ENCODE measurements around the gene PLXDC2.

DNA sequence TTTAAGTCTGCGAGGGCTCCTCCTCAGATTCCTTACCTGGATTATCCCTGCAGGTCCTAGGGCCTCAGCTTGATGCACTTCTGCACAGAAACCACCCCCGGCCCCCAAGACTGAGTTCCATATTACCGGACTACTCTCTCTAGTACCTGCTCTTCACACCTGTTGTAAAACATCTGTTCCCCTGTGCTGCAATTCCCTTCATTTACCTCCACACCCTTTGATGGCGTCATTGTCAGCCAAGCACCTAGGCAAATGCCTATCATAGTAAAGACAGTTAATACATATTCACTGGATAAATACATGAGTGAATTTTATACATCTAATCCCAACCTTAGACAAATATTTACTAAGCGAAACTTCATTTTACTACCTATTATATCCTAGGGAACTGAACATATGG lies 275.5 kb downstream of the PLXDC2 start:
- TF ChIP-seq POLR2A (IDR thresholded peaks at IDR 0.05; ENCODE audit: low read depth, low read length) = no peak
- no peak for TF ChIP-seq POLR2AphosphoS5 (IDR thresholded peaks at IDR 0.05; ENCODE audit: low read depth, low read length)
- no peak for TF ChIP-seq TAF1 (IDR thresholded peaks at IDR 0.05; ENCODE audit: low read depth, low read length)
